ENCODE results near the gene DNM1L.

- TF ChIP-seq CTCF (IDR thresholded peaks at IDR 0.05; ENCODE audit: extremely low read depth in 1 of 2, insufficient read depth in 1 of 2, low read depth in 1 of 2, low read length in 2 of 2) (no peak), POLR2AphosphoS5 (IDR thresholded peaks at IDR 0.05; ENCODE audit: insufficient read depth, low read depth, low read length) (no peak)
Measured at GRCh38 chr12:32705783-32706182, 26.7 kb downstream of the DNM1L start.

Data from endothelial cell of umbilical vein (primary cell).